Measurements from ENCODE around the gene TGM5.
"Not testable (repeated sequence)": the region's sequence is repeated elsewhere in the genome, so short reads cannot be mapped to it uniquely, and the experiment has no call there.

Gene TGM5

GRCh38 chr15:43215961-43216360 is 50.8 kb downstream of the TGM5 start:
- DNase-seq (ENCODE audit: low read depth): no peak

DNA sequence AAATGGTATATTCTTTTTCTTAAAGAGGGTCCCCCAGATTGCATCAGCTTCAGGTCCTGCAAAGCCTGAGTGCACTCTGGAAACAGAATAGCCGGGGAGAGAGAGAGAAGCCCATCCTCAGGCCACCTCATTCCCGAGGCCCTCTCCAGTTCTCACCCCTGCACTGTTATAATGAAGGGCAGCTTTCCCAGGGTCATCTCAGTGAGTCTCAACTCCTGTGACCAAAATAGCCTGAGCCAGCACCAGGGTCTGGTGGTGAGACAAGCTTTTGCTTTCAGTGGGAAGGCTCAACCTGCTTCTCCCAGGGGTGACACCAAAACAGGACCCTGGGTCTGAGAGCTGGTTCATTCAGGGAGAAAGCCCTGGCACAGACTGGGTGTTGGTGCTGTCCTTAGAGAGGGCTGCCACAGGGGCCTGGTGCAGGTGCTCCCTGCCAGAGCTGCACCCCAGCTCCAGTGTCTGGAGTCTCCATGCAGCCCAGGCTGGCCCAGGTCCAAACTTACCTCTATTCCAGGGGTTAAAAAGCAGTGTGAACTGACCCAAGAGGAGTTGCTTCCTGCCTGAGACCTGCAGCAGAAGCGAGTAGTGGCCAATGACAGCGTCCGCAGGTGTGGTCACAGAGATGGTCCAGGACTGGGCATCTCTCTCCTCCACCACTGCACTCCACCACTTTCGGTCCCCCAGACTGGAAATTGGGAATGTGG is 52.0 kb downstream of the TGM5 start:
- DNase-seq (ENCODE audit: low read depth): no peak

DNA sequence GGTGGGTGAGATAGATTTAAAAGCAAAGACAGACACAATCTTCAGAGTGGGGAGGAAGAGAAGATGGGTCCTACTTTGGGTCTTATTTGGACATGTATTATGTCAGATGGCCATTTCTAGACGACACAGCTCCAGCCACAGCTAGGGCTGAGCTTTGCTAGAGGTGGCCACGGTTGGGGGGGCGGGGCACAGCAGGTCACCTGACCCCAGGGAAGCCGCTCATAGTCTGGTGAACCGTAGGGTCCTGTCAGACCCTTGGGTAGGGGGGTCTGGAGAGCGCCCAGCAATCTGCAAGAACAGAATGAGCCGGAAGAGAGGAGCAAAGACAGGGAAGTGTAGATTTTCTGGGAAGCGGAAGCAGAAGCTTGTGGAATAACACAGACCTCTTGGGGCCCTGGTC is 52.6 kb downstream of the TGM5 start:
- DNase-seq (ENCODE audit: low read depth): no peak

DNA sequence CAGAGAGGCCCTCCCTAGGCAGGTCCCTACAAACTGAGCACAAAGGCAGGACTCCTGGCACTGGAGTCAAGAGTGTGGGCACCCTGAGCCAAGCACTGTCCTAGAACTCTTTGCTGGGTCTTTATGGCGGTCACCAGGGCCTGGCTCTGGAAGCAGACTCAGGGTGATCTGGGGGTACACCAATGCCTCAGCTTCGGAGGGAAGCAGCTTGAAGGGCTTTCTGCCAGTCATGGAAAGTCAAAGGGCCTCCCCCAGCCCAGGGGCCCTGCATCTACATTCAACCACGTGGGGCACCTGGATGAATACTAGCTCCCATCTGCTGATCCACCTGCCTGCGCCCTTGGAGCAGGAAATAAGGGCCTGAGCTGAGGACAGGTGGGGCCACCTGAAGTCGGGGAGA is 53.3 kb downstream of the TGM5 start:
- DNase-seq (ENCODE audit: low read depth): no peak

DNA sequence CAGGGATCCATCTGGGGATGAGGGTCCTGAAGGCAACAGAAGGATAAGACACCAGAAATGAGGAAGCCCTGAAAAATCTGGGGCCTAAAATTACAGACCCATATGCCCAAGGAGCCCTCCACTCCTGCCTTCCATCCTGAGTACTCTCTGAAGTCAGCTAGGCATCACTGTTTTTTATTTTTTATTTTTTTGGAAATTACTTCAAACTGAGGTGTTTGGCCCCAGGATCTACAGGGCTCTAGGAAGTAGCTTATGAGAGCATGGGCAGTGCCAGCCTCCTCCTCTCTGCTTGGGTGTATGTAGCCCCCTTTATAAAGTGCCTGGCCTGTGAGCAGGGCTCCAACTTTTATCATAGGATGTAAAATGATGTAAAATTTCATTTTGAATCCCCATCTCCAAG is 53.8 kb downstream of the TGM5 start:
- DNase-seq (ENCODE audit: low read depth): no peak

DNA sequence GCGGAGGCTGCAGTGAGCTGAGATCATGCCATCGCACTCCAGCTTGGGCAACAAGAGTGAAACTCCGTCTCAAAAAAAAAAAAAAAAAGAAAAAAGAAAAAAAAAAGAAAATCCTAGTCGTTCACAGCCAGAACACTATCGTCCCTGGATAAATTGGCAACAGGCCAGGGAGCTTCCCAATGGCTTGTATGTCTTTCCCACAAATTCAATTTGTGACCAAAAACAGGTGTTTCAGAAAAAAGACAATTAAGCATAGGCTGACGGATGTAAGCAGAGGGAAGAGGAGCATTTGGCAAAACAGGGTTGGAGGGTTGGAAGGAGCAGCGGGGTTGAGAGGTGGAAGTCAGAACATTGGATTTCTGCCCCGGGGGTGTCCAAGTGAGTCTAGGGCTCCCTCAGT is 54.4 kb downstream of the TGM5 start:
- DNase-seq (ENCODE audit: low read depth): no peak

DNA sequence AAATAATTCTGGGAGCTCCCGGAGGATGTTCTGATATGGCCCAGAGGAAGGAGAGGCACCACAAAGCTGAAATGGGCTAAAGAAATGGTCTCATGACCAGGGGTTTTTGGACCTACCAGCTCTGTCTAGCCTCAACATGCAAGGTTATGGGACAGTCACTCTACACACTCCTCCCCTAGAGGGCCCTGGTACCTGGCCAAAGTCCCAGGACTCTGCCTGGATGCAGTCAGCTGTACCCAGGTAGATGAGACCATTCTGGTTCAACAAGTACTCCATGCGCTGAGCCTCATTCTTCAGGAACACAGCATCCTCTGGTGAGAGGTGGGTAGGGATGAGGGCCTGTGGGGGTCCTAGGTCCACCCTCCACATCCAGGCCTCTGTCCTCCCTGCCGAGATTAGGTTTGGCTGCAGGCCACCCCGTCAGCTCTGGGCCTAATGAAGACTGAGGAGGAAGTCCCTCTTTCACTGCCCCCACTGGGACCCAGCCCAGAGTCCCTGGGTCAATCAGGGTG is 55.4 kb downstream of the TGM5 start:
- no peak for DNase-seq (ENCODE audit: low read depth)

- no peak for DNase-seq (ENCODE audit: low read depth)
Observed at GRCh38 chr15:43210807-43211206, 55.9 kb downstream of the TGM5 start.

DNA sequence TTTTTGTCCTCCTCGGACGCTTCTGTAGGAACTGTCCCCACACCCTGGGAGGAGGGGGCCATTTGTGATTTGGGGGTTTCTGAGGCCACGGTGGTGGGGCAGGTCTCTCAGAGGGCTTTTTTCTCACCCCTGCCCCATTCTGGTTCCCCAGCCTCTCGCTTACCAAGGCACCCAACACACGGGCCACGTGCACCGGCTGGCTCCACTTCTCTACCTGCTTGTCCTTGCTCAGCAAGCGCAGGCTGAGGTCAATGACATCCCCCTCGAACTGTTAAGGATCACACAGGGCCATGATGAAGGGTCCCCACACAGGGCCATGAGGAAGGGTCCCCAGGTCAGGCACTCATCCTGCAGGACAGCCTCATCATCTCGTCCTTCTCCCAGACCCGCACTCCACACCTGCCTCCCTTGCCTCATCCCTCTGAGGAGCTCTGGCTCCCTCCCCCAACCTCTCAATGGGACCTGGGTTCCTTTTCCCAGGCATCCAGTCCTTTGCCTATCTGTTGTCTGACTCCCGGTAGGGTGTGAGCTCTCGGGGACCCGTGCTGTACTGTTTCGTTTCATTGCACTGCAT is 56.5 kb downstream of the TGM5 start:
- DNase-seq (ENCODE audit: low read depth): no peak

- DNase-seq (ENCODE audit: low read depth): no peak
Observed at GRCh38 chr15:43209059-43209824, 57.5 kb downstream of the TGM5 start.

GRCh38 chr15:43208052-43209002 is 58.4 kb downstream of the TGM5 start:
- DNase-seq (ENCODE audit: low read depth): no peak

GRCh38 chr15:43207024-43207423 is 59.7 kb downstream of the TGM5 start:
- DNase-seq (ENCODE audit: low read depth): no peak

- no peak for DNase-seq (ENCODE audit: low read depth)
Observed at GRCh38 chr15:43206054-43206453, 60.7 kb downstream of the TGM5 start.

DNA sequence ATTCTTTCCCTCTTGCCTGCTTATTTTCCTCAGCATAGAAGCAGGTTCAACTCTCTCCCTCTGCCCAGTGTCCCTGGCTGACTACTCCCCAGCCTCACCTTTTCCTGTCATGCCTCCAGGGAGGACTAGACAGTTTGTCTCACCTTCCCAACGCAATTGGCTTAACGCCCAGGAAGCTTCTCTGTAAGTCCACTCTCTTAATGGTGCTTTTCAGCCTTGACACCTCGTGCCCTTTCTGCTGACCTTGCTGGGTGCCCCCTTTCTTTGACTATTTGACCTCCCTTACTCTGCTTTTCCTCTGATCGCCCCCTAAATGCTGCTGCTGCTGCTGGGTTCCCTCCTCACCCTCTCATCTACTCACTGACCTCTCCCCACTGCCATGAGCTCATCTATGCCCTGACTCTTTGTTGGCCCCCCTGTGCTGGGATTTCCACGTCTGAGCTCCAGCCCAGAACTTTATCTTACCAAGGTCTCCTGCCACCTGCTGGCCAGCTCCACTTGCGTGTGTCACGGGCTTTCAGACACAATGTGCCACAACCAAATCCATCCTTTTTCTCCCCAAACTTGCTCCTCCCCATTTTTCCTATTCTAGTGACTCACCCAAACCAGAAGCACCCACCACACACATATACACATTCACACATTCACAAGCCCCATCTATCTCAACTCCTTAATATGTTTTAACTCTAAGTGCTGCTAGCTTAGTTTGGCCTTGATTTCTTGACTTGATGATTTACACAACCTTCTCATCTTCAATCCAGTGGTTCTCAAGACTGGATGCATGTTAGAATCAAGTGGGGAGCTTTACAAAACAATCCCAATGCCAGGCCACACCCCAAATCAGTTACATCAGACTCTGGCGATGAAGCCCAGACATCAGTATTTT is 62.5 kb downstream of the TGM5 start:
- DNase-seq (ENCODE audit: low read depth): no peak

DNA sequence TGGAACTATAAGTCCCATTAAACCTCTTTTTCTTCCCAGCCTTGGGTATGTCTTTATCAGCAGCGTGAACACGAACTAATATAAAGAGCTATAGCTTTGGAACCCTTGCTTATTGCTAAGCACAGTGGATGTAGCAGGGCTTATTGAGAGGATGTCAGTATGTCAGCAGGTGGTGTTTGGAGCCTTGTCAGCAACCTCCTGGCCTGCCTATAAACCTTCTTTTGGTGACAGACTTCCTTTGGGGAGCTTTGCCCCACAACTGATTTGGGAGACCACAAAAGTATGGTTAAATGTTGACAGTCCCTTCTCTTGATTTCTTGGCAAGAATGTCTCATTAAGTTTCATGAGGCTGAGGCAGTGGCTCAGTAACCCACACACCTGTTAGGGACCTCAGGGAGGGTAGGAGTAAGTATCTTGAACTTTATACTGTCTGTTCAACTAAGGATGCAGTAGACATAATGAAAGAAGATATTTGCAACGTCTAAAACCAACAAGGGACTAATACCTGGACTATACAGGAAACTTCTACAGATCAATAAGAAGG is 66.7 kb downstream of the TGM5 start:
- no peak for DNase-seq (ENCODE audit: low read depth)

DNA sequence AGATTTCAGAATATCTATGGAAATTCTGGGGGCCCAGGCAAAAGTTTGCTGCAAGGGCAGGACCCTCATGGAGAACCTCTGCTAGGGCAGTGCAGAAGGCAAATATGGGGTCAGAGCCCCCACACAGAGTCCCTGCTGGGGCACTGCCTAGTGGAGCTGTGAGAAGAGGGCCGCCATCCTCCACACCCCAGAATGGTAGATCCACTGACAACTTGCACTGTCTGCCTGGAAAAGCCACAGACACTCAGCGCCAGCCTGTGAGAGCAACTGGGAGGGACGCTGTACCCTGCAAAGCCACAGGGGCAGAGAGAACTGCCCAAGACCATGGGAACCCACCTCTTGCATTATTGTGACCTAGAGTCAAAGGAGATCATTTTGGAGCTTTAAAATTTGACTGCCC is 67.7 kb downstream of the TGM5 start:
- no peak for DNase-seq (ENCODE audit: low read depth)

- DNase-seq (ENCODE audit: low read depth): not testable (repeated sequence)
Observed at GRCh38 chr15:43198556-43198955, 68.2 kb downstream of the TGM5 start.

- not testable (repeated sequence) for DNase-seq (ENCODE audit: low read depth)
Observed at GRCh38 chr15:43197773-43198172, 69.0 kb downstream of the TGM5 start.

DNA sequence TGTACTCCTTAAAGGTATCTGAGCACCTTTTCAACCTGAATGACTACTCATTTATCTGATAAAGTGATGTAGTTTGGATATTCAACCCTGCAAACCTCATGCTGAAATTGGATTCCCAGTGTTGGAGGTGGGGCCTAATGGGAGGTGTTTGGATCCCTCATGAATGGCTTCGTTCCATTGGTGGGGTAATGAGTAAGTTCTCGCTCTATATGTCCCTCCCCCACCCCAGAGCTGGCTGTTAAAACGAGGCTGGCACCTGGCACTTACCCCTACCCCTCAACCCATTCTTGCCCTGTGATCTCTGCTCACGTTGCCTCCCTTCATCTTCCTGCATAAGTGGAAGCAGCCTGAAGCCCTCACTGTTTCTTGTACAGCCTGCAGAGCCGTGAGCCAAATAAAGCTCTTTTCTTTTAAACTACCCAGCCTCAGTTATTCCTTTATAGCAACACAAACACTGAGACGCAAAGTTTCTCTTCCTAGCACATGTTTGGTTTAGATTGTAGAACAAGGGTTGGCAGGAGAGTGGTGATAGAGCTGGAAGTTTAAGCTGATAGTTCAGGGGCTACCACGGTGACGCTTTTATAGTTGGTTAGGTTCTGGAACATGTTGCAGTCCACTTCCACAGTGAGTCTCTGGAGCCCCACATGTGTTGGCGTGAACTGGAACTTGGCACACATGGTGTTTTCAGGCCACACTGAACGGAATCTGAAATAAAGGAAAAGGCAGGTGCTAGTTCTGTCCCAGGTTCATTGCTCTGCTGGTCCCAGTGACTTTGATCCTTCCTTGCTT is 69.8 kb downstream of the TGM5 start:
- no peak for DNase-seq (ENCODE audit: low read depth)

GRCh38 chr15:43194795-43195194 is 71.9 kb downstream of the TGM5 start:
- DNase-seq (ENCODE audit: low read depth): peak; percentile 41

Data from HS-5 (cell line).